Spleen (tissue), 7 donors: ENCODE measurements around the gene LRRC4C.

Experiments used
- CTCF ChIP-seq, 11 experiments: fragments of 200-600 bp in 7 of 11; fragments of 450-650 bp in 4 of 11; sonication (generic) in 4 of 11; IDR thresholded peaks in 8 of 11; conservative IDR thresholded peaks in 3 of 11; 1 replicate in 7 of 11; 2 replicates in 4 of 11; pipeline versions ENCODE4 v1.4.0 to v1.8.0; 2016 to 2021; ENCODE audit warnings: antibody characterized with exemption in 11 of 11, inconsistent platforms in 4 of 11, mild to moderate bottlenecking in 1 of 11
- POLR2AphosphoS5 ChIP-seq, 3 donors: sonication (generic); formaldehyde crosslinking; IDR thresholded peaks; one replicate each; pipeline ENCODE4 v1.5.1; 2017; ENCODE audit warnings: antibody characterized with exemption in 3 of 3
- donor health status: DM: no; HTN: no; CAD: no; lungs with moderate emphysema.
- donor health status: DM: no; HTN: no; CAD: no.
- donor health status: DM: no; HTN: no; CAD: no.

GRCh38 chr11:40689823-40690222 lies 769.6 kb downstream of the LRRC4C start:
- TF ChIP-seq CTCF (IDR thresholded peaks at IDR 0.05 in 8 of 11, conservative IDR thresholded peaks at IDR 0.05 in 3 of 11): no peak
- no peak for TF ChIP-seq POLR2AphosphoS5 (IDR thresholded peaks at IDR 0.05)
